Astrocyte (in vitro differentiated cells and primary cell): ENCODE data around the gene ISY1. TPM values are rescaled to one million over a fixed set of nuclear protein-coding genes. Genes with fewer than 3 reads are reported as not detected.

Experiments
- DNase-seq: peaks from one replicate; pipeline ENCODE4 v3.0.0-alpha.2; 2010; ENCODE audit warnings: low read depth
- FAIRE-seq: peaks from 2 replicates; lab custom pipeline; 2011; peaks lifted over from hg19 to GRCh38; lab: Jason Lieb, UNC
- H2AFZ ChIP-seq: 2 replicates; pipeline ENCODE4 v1.6.0; 2012; ENCODE audit warnings: low read depth, low read length, inconsistent platforms
- H3K27ac ChIP-seq: 2 replicates; pipeline ENCODE4 v1.5.1; 2011; ENCODE audit warnings: low read depth, low read length, inconsistent platforms
- H3K27me3 ChIP-seq: 2 replicates; pipeline ENCODE4 v1.6.0; 2011; ENCODE audit warnings: low read length, inconsistent platforms; ENCODE audit not compliant: insufficient read depth
- H3K36me3 ChIP-seq: 2 replicates; pipeline ENCODE4 v1.5.1; 2011; ENCODE audit warnings: low read length, inconsistent platforms; ENCODE audit not compliant: insufficient read depth
- H3K4me1 ChIP-seq: 2 replicates; pipeline ENCODE4 v1.5.1; 2011; ENCODE audit warnings: low read length, inconsistent platforms; ENCODE audit not compliant: insufficient read depth
- H3K4me2 ChIP-seq: 2 replicates; pipeline ENCODE4 v1.6.0; 2012; ENCODE audit warnings: low read length, inconsistent platforms
- H3K4me3 ChIP-seq: 2 replicates; pipeline ENCODE4 v1.5.1; 2011; ENCODE audit warnings: low read depth, mild to moderate bottlenecking, low read length, inconsistent platforms; ENCODE audit not compliant: insufficient read depth
- H3K79me2 ChIP-seq: 2 replicates; pipeline ENCODE4 v1.6.0; 2012; ENCODE audit warnings: mild to moderate bottlenecking, low read length, inconsistent platforms; ENCODE audit not compliant: insufficient read depth
- H3K9ac ChIP-seq: 2 replicates; pipeline ENCODE4 v1.6.0; 2012; ENCODE audit warnings: mild to moderate bottlenecking, low read length, inconsistent platforms
- H3K9me3 ChIP-seq: 2 replicates; pipeline ENCODE4 v1.5.1; 2012; ENCODE audit warnings: low read depth, mild to moderate bottlenecking, low read length, inconsistent platforms; ENCODE audit not compliant: insufficient read depth
- H4K20me1 ChIP-seq: 2 replicates; pipeline ENCODE4 v1.6.0; 2012; ENCODE audit warnings: low read length, inconsistent platforms; ENCODE audit not compliant: insufficient read depth
- H3K27ac Mint-ChIP-seq: one replicate; pipeline ENCODE4 v1.8.0; 2021; ENCODE audit warnings: mild to moderate bottlenecking, mixed read lengths; ENCODE audit not compliant: unreplicated experiment
- H3K27me3 Mint-ChIP-seq: one replicate; pipeline ENCODE4 v1.8.0; 2021; ENCODE audit warnings: low read depth, mixed read lengths; ENCODE audit not compliant: unreplicated experiment
- H3K36me3 Mint-ChIP-seq: one replicate; pipeline ENCODE4 v1.8.0; 2021; ENCODE audit warnings: low read depth, mixed read lengths; ENCODE audit not compliant: unreplicated experiment
- H3K4me1 Mint-ChIP-seq: one replicate; pipeline ENCODE4 v1.8.0; 2021; ENCODE audit warnings: low read depth, mixed read lengths; ENCODE audit not compliant: unreplicated experiment
- H3K4me3 Mint-ChIP-seq: one replicate; pipeline ENCODE4 v1.8.0; 2021; ENCODE audit warnings: mild to moderate bottlenecking, moderate library complexity, mixed read lengths; ENCODE audit not compliant: unreplicated experiment
- H3K9me3 Mint-ChIP-seq: one replicate; pipeline ENCODE4 v1.8.0; 2021; ENCODE audit warnings: mild to moderate bottlenecking, mixed read lengths; ENCODE audit not compliant: unreplicated experiment
- EZH2 ChIP-seq: IDR thresholded peaks from 2 replicates; pipeline ENCODE4 v1.6.1; 2012; ENCODE audit warnings: mild to moderate bottlenecking, low read length, inconsistent platforms; ENCODE audit not compliant: insufficient read depth
- total RNA-seq: library from RNA; stranded (reverse); gene quantifications from 2 replicates; pipeline ENCODE4 v1.2.1, GENCODE V29; 2021
- TF ChIP-seq, protein P1 (sequence below): IDR thresholded peaks from 2 replicates; pipeline ENCODE4 v1.5.1; 2011; ENCODE audit warnings: low read depth, mild to moderate bottlenecking, inconsistent platforms, low read length, moderate library complexity; ENCODE audit not compliant: insufficient read depth

ISY1 gene
- total RNA-seq, 1 donor from 2014 or later, result 26.6 TPM

DNA sequence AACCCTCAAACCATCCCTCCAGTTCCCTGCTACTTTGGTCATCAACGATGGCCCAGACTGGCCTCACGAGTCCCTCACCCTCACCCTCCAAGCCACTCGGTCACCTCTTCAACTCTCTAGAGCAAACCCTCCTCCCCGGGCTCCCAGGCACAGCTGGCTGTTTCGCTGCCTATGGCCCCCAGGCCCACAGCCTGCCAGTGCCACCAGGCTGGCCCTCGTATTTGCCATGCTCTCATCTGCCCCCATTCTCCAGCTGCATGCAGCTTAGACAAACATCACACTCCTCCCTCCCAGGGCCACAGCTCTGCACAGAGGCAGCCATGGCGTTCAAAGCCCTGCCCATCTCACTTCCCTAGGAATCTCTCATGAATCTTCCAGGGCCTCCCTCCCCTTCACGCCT lies 53.1 kb downstream of the ISY1 start:
- H3K9me3 ChIP-seq, result no peaks in the 10 kb centered on the region
- peaks cover 3% of the 10 kb centered on the region for H3K36me3 ChIP-seq
- H3K27me3 ChIP-seq, result no peaks in the 10 kb centered on the region
- peaks cover 76% of the 10 kb centered on the region for H4K20me1 ChIP-seq
- no peak overlapping the region for H3K4me2 ChIP-seq
- H3K9me3 Mint-ChIP-seq, result no peaks in the 10 kb centered on the region
- TF ChIP-seq, protein P1, sequence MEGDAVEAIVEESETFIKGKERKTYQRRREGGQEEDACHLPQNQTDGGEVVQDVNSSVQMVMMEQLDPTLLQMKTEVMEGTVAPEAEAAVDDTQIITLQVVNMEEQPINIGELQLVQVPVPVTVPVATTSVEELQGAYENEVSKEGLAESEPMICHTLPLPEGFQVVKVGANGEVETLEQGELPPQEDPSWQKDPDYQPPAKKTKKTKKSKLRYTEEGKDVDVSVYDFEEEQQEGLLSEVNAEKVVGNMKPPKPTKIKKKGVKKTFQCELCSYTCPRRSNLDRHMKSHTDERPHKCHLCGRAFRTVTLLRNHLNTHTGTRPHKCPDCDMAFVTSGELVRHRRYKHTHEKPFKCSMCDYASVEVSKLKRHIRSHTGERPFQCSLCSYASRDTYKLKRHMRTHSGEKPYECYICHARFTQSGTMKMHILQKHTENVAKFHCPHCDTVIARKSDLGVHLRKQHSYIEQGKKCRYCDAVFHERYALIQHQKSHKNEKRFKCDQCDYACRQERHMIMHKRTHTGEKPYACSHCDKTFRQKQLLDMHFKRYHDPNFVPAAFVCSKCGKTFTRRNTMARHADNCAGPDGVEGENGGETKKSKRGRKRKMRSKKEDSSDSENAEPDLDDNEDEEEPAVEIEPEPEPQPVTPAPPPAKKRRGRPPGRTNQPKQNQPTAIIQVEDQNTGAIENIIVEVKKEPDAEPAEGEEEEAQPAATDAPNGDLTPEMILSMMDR, result no peak
- no peak for TF ChIP-seq EZH2
- peaks cover 14% of the 10 kb centered on the region for H3K36me3 Mint-ChIP-seq
- no peak overlapping the region for H3K4me3 ChIP-seq
- H3K27me3 Mint-ChIP-seq, result no peaks in the 10 kb centered on the region
- no peak overlapping the region for H2AFZ ChIP-seq
- peaks cover 55% of the 10 kb centered on the region for H3K79me2 ChIP-seq
- FAIRE-seq (no peak), DNase-seq (no peak)
- H3K4me1 ChIP-seq, result no peaks in the 10 kb centered on the region
- no peak overlapping the region for H3K9ac ChIP-seq
- peaks cover 2% of the 10 kb centered on the region for H3K4me1 Mint-ChIP-seq
- no peak overlapping the region for H3K27ac Mint-ChIP-seq
- no peak overlapping the region for H3K27ac ChIP-seq
- no peak overlapping the region for H3K4me3 Mint-ChIP-seq

DNA sequence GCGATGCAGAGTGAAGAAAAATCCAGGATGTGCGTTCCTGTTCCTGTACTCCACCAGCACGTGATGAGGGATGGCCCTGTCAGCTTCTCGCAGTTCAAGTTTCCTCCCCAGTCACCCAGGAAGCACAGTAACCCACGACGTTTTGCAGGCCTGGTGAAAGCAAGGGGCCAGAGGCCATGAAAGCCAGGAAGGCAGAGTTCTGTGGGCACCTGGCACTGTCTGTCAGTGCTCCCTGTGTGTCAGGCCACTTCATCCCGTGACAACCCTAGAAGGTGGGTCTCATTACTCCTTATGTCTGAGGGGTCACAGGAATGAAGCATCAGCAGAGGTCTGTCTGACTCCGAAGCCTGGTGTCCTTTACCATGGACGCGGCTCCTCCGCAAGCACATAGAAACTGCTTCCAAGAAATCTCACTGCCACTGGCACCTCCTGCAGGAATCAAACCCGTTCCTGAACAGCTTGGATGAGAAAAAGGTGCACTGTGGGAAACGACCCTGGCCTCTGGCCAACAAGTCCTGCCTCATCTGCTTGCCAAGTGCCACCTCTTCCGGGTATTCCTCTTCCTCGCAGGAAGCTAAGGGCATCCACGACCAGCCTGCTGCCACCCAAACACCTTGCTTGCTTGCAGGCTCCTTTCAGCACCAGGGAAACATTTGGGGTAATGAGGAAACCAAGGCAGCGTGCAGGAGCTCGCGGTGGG lies 53.8 kb downstream of the ISY1 start:
- peaks cover 51% of the 10 kb centered on the region for H3K79me2 ChIP-seq
- H3K36me3 Mint-ChIP-seq, result peaks cover 14% of the 10 kb centered on the region

More for the DNA sequence above, 53.8 kb downstream of the ISY1 start:
- H3K4me2 ChIP-seq, result no peak overlapping the region
- H3K4me3 ChIP-seq, result no peak overlapping the region
- DNase-seq (no peak), FAIRE-seq (no peak)
- no peaks in the 10 kb centered on the region for H3K36me3 ChIP-seq
- H3K4me1 Mint-ChIP-seq, result peaks cover 2% of the 10 kb centered on the region
- H3K9me3 ChIP-seq, result no peaks in the 10 kb centered on the region
- no peak overlapping the region for H3K27ac Mint-ChIP-seq
- H3K27me3 ChIP-seq, result no peaks in the 10 kb centered on the region
- H3K9me3 Mint-ChIP-seq, result no peaks in the 10 kb centered on the region
- peaks cover 74% of the 10 kb centered on the region for H4K20me1 ChIP-seq
- no peak overlapping the region for H3K27ac ChIP-seq
- H3K4me3 Mint-ChIP-seq, result no peak overlapping the region
- no peak overlapping the region for H2AFZ ChIP-seq
- TF ChIP-seq, protein P1, result no peak
- no peak for TF ChIP-seq EZH2
- no peaks in the 10 kb centered on the region for H3K4me1 ChIP-seq
- no peaks in the 10 kb centered on the region for H3K27me3 Mint-ChIP-seq
- no peak overlapping the region for H3K9ac ChIP-seq
